NCI-H2227 (cell line): ENCODE measurements around the gene UBE2B.

Source experiments
- DNase-seq: peaks from one replicate; lab custom pipeline; 2025; ENCODE audit not compliant: unreplicated experiment; lab: John Stamatoyannopoulos, UW

Gene UBE2B

DNA sequence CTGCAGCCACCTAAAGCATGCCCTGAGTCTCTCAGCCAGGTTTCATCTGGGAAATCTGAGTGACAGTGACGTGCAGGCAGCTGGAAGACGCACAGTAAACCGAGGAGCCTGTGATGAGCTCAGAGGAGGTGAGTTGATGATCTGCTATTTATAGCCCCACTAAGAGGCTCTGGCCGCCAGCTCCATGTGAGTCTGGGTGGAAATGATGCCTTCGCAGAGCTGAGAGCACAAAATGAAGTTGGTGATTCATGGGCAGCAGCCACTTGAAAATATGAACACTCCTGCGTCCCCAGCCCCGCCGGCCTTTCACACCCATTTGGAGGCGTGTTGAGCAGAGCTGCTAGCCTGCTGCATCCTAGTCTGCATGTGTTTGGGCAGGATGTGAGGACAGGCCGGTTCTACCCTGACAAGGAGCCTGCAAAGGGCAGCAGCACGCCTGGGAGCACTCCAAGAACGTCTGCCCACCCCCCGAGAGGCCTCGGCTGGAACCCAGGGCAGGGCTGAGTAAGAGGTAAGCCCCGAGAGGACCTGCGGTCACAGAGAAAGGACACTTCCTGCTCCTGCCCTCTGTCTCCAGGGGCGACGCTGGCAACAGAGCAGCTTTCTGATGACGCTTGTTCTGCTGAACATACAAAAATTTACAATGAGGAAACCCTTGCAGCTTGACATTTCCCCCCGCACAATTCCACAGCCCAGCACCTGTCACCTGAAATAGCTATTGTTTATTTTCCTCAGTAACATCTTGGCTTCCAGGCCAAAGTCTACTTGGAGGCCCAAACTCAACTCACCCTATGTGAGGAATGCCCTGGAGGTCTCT is 65.4 kb downstream of the UBE2B start:
- peak; percentile 78 for DNase-seq

DNA sequence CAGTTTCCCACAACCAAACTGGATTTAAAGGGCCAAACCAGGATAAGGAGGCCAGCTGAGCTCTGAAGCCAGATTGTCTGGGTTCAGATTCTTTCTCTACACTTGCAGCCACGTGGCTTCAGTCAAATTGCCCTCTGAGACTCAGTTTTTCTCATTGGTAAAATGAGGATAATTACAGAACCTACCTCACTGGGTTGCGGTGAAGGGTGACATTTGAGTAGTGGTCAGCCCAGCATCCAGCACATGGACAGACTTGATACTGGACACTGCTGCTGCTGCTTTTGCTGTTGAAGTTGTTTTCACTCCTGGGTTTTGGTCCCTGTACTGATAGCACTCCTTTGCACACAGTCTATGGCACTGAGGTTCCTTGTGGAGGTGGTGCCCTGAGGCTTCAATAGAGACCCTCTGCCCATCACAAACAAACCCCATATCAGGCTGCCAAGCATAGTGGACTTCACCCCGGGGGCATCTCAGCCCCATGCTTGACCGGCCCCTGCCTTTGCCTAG is 66.0 kb downstream of the UBE2B start:
- DNase-seq: no peak

DNA sequence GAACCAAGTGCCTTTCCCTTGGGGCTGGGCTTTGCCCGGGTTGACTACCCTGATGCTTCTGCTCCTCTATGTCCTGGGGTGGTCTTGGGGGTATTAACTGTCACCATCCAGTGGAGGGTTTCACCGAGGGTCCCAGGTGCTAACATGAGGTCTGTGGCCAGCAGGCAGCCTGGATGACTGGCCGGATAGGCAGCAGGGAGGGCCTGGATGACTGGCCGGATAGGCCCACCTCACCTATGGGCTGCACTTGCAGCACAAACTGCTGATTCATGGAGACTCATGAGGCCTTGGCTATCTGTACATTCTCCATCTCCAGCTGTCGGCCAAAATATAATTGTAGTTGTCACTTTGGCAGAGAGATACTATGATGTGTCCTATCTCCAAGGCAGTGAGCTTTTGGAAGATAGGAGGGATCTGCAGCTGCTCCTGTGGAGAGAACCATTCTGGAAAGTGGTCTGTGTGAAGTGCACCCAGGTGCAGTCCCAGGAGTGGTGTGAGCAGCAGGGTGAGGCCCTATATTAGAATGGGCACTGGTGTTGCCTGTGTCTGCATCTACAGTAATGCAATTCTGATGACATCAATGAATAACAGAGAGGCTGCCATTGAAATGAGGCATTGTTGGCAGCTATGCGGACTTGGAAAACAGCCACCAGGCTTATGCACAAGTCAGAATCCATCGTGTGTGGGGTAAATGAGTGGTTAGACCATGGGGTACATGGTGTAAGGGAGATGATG is 66.6 kb downstream of the UBE2B start:
- no peak for DNase-seq

DNA sequence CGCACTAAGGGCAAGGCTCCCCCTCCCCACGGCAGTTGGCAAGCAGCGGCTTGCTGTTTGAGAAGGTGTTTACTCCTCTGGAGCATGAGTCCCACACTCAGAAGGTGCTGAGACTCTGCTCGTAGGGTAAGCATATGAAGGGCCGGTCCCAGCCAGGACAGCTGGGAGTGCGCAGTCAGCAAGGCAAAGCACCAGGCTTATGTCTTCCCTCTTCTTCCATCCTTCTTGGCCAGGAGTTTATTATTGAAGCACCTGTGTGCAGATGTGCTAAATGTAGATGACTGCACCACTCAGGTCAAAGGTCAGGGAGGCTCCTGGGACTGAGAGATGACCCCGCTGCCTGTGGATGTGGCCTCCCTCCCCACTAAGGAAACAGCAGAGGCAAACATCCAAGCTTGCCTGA is 67.4 kb downstream of the UBE2B start:
- DNase-seq: no peak

DNA sequence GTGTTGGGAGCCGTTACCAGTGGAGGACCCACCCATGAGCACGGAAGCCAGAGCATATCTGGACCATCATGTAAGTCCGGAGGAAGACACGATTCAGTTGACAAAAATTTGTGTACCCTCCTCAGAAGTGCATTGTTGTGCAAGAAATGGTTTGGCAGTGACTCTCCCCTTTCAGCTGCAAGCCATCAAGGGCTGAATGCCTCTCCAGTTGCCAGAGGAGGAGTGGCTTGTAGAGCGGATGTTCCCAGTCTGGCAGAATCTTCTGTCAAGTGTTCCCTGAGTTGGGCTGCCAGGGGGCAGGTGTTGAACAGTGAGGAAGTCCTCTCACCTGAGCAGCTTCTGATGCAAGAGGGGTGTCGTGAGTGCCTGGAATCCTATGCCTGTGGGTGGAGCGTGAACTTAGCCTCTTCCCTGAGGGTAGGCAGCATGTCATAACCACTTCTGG is 67.9 kb downstream of the UBE2B start:
- DNase-seq: no peak

DNA sequence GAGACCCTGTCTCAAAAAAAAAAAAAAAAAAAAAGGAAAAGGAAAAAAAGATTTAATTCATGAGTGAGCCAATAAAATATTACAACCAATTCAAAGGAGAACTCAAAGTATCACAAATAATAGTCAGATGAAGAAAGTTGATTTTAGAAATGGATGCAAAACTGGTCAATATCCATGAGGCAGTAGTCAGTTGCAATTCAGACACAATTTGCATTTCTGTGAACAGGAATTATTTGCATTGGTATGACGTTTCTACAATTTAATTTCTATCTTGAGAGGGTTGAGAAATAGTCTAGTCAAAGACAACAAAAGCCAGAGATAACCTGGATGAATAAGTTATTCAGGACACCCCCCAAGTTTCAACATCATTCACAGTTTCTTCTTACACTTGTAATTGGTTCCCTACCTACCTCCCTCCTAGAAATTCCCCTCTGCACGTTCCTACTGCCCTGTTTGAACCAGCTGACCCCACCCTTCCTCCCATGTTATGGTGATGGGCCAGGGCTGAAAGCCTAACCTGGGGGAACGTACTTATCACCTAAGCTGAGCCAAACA is 68.9 kb downstream of the UBE2B start:
- DNase-seq: no peak
